H9 (cell line): ENCODE measurements around the gene PLEKHD1. TPM values are rescaled to one million over a fixed set of nuclear protein-coding genes. Genes with fewer than 3 reads are reported as not detected.

ENCODE experiments used
- DNase-seq: peaks from one replicate; pipeline ENCODE4 v3.0.0-alpha.2; 2017
- H2AFZ ChIP-seq: one replicate; pipeline ENCODE4 v1.6.1; 2013; ENCODE audit warnings: mild to moderate bottlenecking, low read length, control low read depth, moderate library complexity
- H2AK5ac ChIP-seq: 2 replicates; pipeline ENCODE4 v1.6.1; 2013; ENCODE audit warnings: low read length, control low read depth, mixed read lengths; ENCODE audit not compliant: insufficient read length
- H2BK120ac ChIP-seq: one replicate; pipeline ENCODE4 v1.6.1; 2013; ENCODE audit warnings: low read depth, mild to moderate bottlenecking, low read length, control low read depth, inconsistent platforms; ENCODE audit not compliant: poor library complexity, severe bottlenecking
- H2BK12ac ChIP-seq: 2 replicates; pipeline ENCODE4 v1.6.1; 2013; ENCODE audit warnings: low read length, control low read depth, mixed read lengths, low read depth; ENCODE audit not compliant: insufficient read length
- H2BK15ac ChIP-seq: 2 replicates; pipeline ENCODE4 v1.6.1; 2013; ENCODE audit warnings: low read depth, low read length, control low read depth
- H2BK20ac ChIP-seq: one replicate; pipeline ENCODE4 v1.6.1; 2013; ENCODE audit warnings: low read depth, mild to moderate bottlenecking, low read length, control low read depth, inconsistent platforms; ENCODE audit not compliant: poor library complexity, severe bottlenecking
- H2BK5ac ChIP-seq: 2 replicates; pipeline ENCODE4 v1.6.1; 2013; ENCODE audit warnings: low read length, control low read depth, mixed read lengths; ENCODE audit not compliant: insufficient read length
- H3K14ac ChIP-seq: 2 replicates; pipeline ENCODE4 v1.6.1; 2013; ENCODE audit warnings: low read length, control low read depth; ENCODE audit not compliant: insufficient read depth
- H3K18ac ChIP-seq: 2 replicates; pipeline ENCODE4 v1.6.1; 2013; ENCODE audit warnings: low read depth, mild to moderate bottlenecking, mixed read lengths, low read length, control low read depth; ENCODE audit not compliant: insufficient read length
- H3K23ac ChIP-seq: 2 replicates; pipeline ENCODE4 v1.6.1; 2013; ENCODE audit warnings: low read length, control low read depth, mixed read lengths, low read depth; ENCODE audit not compliant: insufficient read length
- H3K23me2 ChIP-seq: 2 replicates; pipeline ENCODE4 v1.6.1; 2013; ENCODE audit warnings: low read depth, mild to moderate bottlenecking, mixed read lengths, low read length, control low read depth; ENCODE audit not compliant: insufficient read length, poor library complexity, severe bottlenecking
- H3K27ac ChIP-seq: 2 replicates; pipeline ENCODE4 v1.5.1; 2013; ENCODE audit warnings: low read length, control low read depth, mixed read lengths, low read depth; ENCODE audit not compliant: insufficient read length
- H3K27me3 ChIP-seq: 2 replicates; pipeline ENCODE4 v1.6.1; 2013; ENCODE audit warnings: low read length, control low read depth, inconsistent platforms; ENCODE audit not compliant: insufficient read depth
- H3K4ac ChIP-seq: 2 replicates; pipeline ENCODE4 v1.6.1; 2013; ENCODE audit warnings: low read depth, mild to moderate bottlenecking, control low read depth, inconsistent platforms, low read length, moderate library complexity
- H3K4me1 ChIP-seq: 2 replicates; pipeline ENCODE4 v1.6.1; 2013; ENCODE audit warnings: low read length, control low read depth, inconsistent platforms; ENCODE audit not compliant: insufficient read depth
- H3K4me2 ChIP-seq: 2 replicates; pipeline ENCODE4 v1.6.1; 2013; ENCODE audit warnings: low read length, control low read depth, mixed read lengths; ENCODE audit not compliant: insufficient read length, insufficient read depth
- H3K56ac ChIP-seq: 2 replicates; pipeline ENCODE4 v1.6.1; 2013; ENCODE audit warnings: low read depth, mild to moderate bottlenecking, mixed read lengths, low read length, control low read depth; ENCODE audit not compliant: insufficient read length
- H3K79me1 ChIP-seq: 2 replicates; pipeline ENCODE4 v1.6.1; 2013; ENCODE audit warnings: low read depth, mild to moderate bottlenecking, moderate library complexity, low read length, control low read depth, inconsistent platforms; ENCODE audit not compliant: insufficient read depth, poor library complexity, severe bottlenecking
- H3K79me2 ChIP-seq: 2 replicates; pipeline ENCODE4 v1.6.1; 2013; ENCODE audit warnings: low read length, control low read depth, inconsistent platforms; ENCODE audit not compliant: insufficient read depth
- H3K9ac ChIP-seq: 2 replicates; pipeline ENCODE4 v1.6.1; 2013; ENCODE audit warnings: low read length, control low read depth, mixed read lengths; ENCODE audit not compliant: insufficient read length; ENCODE audit errors: extremely low read depth
- H3K9me3 ChIP-seq: one replicate; pipeline ENCODE4 v1.6.1; 2013; ENCODE audit warnings: low read depth, low read length, inconsistent platforms; ENCODE audit not compliant: control insufficient read depth
- H3T11ph ChIP-seq: one replicate; pipeline ENCODE4 v1.6.1; 2013; ENCODE audit warnings: mild to moderate bottlenecking, low read length, control low read depth, inconsistent platforms
- H4K20me1 ChIP-seq: one replicate; pipeline ENCODE4 v1.6.1; 2013; ENCODE audit not compliant: control insufficient read depth, insufficient read length, insufficient read depth
- H4K5ac ChIP-seq: 2 replicates; pipeline ENCODE4 v1.6.1; 2013; ENCODE audit warnings: low read depth, mild to moderate bottlenecking, mixed read lengths, low read length, control low read depth; ENCODE audit not compliant: insufficient read length
- H4K8ac ChIP-seq: replicated peaks from 2 replicates; pipeline ENCODE4 v1.6.1; 2013; ENCODE audit warnings: low read length, control low read depth, mixed read lengths, low read depth; ENCODE audit not compliant: insufficient read length
- H4K91ac ChIP-seq: 2 replicates; pipeline ENCODE4 v1.6.1; 2013; ENCODE audit warnings: low read depth, mild to moderate bottlenecking, moderate library complexity, mixed read lengths, low read length, control low read depth; ENCODE audit not compliant: insufficient read length
- H3K27ac Mint-ChIP-seq, 3 experiments: 2 replicates in 2 of 3; 3 replicates in 1 of 3; pipeline ENCODE4 v1.8.0; 2020 to 2021; ENCODE audit warnings: mixed read lengths in 3 of 3, mild to moderate bottlenecking in 1 of 3, moderate library complexity in 1 of 3
- H3K27me3 Mint-ChIP-seq: 2 replicates; pipeline ENCODE4 v1.8.0; 2021; ENCODE audit warnings: low read depth, mild to moderate bottlenecking, moderate library complexity, mixed read lengths
- H3K36me3 Mint-ChIP-seq, 3 experiments: 2 replicates in 2 of 3; 3 replicates in 1 of 3; pipeline ENCODE4 v1.8.0; 2020 to 2021; ENCODE audit warnings: low read depth in 3 of 3, mixed read lengths in 3 of 3; ENCODE audit not compliant: insufficient read depth in 1 of 3
- H3K4me1 Mint-ChIP-seq, 2 experiments: 2 replicates each; pipeline ENCODE4 v1.8.0; 2020; ENCODE audit warnings: mixed read lengths in 2 of 2
- H3K4me3 Mint-ChIP-seq, 2 experiments: 2 replicates in 1 of 2; 3 replicates in 1 of 2; pipeline ENCODE4 v1.8.0; 2020 to 2021; ENCODE audit warnings: mild to moderate bottlenecking in 2 of 2, mixed read lengths in 2 of 2, moderate library complexity in 1 of 2
- H3K9me3 Mint-ChIP-seq, 2 experiments: 2 replicates in 1 of 2; 3 replicates in 1 of 2; pipeline ENCODE4 v1.8.0; 2020; ENCODE audit warnings: mild to moderate bottlenecking in 2 of 2, mixed read lengths in 2 of 2, moderate library complexity in 1 of 2
- CTCF ChIP-seq: fragments of 200-600 bp; sonication (generic); conservative IDR thresholded peaks from 3 replicates; pipeline ENCODE4 v1.8.0; 2021; ENCODE audit warnings: antibody characterized with exemption, mild to moderate bottlenecking
- WGBS: extraction: QIAGEN DNeasy Blood & Tissue Kit; methylation state at CpG from one replicate; pipeline ENCODE4 v1.1.7; 2013; ENCODE audit warnings: missing lambda C conversion rate, low lambda C conversion rate, mixed read lengths; ENCODE audit not compliant: insufficient read length; ENCODE audit errors: extremely low coverage; 5-methylcytosine and 5-hydroxymethylcytosine counted together
- total RNA-seq: library from RNA; stranded (reverse); gene quantifications from 2 replicates; pipeline ENCODE4 v1.2.1, GENCODE V29; 2021

PLEKHD1 gene
- total RNA-seq, 1 experiment from 2014 or later: 0.37 TPM

- Histone ChIP-seq H4K5ac (no peak overlapping the region), H4K20me1 (no peaks in the 10 kb centered on the region), H3K23ac (no peak overlapping the region), H3T11ph (no peak overlapping the region), H2BK20ac (no peak overlapping the region), H3K18ac (no peak overlapping the region), H2BK5ac (no peak overlapping the region), H2AK5ac (no peak overlapping the region), H2AFZ (no peak overlapping the region), H3K27ac (no peak overlapping the region), H3K14ac (no peak overlapping the region), H3K9ac (no peak overlapping the region), H3K56ac (no peak overlapping the region), H3K79me1 (no peaks in the 10 kb centered on the region), H3K4me2 (no peak overlapping the region), H4K91ac (no peak overlapping the region), H3K4me1 (no peaks in the 10 kb centered on the region), H3K4ac (no peak overlapping the region), H3K9me3 (no peaks in the 10 kb centered on the region), H3K79me2 (no peaks in the 10 kb centered on the region), H2BK120ac (no peak overlapping the region), H3K27me3 (peaks cover 33% of the 10 kb centered on the region; the same call in 1 of the 2 replicates), H4K8ac (no peak overlapping the region), H2BK15ac (no peak overlapping the region), H2BK12ac (no peak overlapping the region), H3K23me2 (peaks cover 13% of the 10 kb centered on the region)
- H3K27ac Mint-ChIP-seq: no peak overlapping the region
- peaks cover 0 to 6% (median 5%) of the 10 kb centered on the region in 3 experiments; a peak in 3 of 7 replicates for H3K36me3 Mint-ChIP-seq
- H3K9me3 Mint-ChIP-seq: peaks cover 3 to 7% of the 10 kb centered on the region in 2 experiments; a peak in 3 of 5 replicates
- H3K4me3 Mint-ChIP-seq: peak overlapping the region in 1 of 2 experiments; percentile 32; a peak in 1 of 5 replicates
- WGBS: no CpG with 5 or more reads among the region's 5 CpGs
- H3K27me3 Mint-ChIP-seq: peaks cover 74% of the 10 kb centered on the region
- no peak for TF ChIP-seq CTCF
- no peak for DNase-seq
- H3K4me1 Mint-ChIP-seq: peaks cover 9 to 13% of the 10 kb centered on the region in 2 experiments; a peak in 3 of 4 replicates
Observed at GRCh38 chr14:69481815-69482568, 2.5 kb upstream of the PLEKHD1 start.
